GM19438 (cell line): ENCODE data around the gene COL21A1.

Source experiments
- ATAC-seq: cut with Tn5 transposase; IDR thresholded peaks from one replicate; pipeline ENCODE4 v1.9.1; 2021; ENCODE audit warnings: low read depth; ENCODE audit not compliant: unreplicated experiment

Gene COL21A1

DNA sequence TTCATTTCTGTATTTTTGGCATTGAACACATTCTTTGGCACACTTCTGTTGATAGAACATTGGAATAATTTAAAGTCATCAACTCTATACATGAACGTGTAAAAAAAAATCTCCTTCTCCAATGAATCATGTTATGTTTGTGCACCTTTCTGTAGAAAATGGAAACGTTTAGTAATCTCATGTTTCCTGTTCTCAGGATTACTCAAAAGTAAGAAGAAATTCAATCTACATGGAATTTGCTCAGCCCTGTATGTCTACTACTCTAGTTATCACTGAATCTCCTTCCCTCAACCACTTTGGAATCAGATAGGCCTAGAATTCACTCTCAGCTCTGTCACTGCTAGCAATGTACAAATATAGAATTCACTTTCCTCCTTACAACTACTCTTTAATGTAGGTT is 103.6 kb downstream of the COL21A1 start:
- ATAC-seq, result no peak

DNA sequence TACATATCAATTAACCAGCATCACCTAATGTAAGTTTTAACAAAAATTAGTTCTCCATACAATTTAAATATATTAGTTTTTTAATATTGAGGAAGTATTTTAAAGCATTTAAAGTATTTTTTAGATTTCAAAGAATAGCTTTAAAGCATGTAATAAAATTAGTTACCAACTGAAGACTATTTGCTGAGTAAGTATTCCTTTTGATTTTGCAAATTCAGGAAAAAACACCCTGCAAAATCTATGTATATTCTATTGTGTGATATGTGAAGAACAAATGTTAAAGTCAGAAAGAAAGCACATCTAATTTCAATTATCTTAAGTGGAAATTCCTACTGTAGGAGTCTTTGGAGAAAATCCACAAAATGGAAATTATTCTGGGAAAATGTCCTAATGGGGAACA is 107.3 kb downstream of the COL21A1 start:
- no peak for ATAC-seq

DNA sequence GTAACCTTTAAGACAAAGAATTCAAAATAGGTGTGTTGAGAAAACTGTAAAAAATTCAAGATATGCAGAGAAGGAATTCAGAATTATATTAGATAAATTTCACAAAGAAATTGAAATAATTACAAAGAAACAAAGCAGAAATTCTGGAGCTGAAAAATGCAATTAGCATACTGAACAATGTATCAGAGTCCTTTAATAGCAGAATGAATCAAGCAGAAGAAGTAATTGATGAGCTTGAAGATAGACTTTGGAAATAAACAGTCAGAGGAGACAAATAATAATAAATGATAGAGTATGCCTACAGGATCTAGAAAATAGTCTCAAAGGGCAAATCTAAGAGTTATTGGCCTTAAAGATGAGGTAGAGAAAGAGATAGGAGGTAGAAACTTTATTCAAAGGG is 131.7 kb downstream of the COL21A1 start:
- ATAC-seq, result no peak

DNA sequence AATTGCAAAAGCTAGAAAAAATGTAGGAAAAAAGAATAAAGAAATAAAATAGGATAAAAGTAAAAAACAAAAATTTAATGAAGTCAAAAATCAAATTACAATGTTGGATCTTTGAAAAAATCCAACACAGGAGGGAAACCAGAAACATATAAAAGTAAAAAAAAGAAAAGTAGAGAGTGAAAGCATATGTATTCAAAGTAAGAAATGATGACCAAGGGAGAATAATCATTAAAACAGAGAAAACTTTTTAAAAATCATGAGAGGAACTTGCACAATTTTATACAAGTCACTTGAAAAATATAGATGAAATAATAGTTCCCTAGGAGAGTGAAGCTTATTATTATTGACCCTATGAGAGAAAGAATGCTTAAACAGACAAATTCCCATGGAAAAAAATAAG is 138.2 kb downstream of the COL21A1 start:
- no peak for ATAC-seq

GRCh38 chr6:56106231-56106630 is 141.1 kb downstream of the COL21A1 start:
- ATAC-seq, result no peak

GRCh38 chr6:56104591-56104990 is 142.8 kb downstream of the COL21A1 start:
- no peak for ATAC-seq

GRCh38 chr6:56102216-56102615 is 145.2 kb downstream of the COL21A1 start:
- no peak for ATAC-seq

- no peak for ATAC-seq
Measured at GRCh38 chr6:56101141-56101553, 146.2 kb downstream of the COL21A1 start.

DNA sequence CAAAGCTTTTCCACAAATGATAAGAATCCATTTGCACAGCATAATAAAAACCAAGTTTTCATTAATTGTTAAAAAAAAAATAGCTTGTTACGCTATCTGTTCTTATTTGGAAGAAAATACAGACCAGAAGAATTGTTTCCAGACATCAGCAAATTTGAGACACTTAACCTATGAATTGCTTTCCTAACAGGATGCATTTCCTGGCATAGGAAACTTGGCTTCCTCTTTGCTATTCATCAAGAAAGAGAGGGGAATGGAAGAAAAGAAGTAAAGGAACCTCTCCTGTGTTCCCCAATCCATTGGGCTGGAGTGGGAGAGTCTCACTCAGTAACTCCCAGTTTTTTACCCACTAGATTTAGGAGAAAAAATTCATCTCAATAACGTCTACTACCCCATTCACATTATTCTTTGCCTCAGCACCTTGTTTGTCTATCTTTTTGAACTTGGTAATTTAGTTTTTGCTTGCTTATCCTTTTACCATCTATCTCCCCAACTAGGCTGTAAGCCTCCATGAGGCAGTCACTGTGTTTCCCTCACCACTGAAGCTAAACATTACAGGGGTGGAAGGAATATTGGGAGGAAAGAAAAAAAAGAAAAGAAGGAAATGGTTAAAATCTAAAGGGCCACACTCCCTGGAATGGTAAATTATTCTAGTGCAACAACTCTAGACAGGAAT is 150.3 kb downstream of the COL21A1 start:
- no peak for ATAC-seq

- no peak for ATAC-seq
Measured at GRCh38 chr6:56096541-56096940, 150.8 kb downstream of the COL21A1 start.

GRCh38 chr6:56093776-56094175 is 153.6 kb downstream of the COL21A1 start:
- ATAC-seq, result no peak

DNA sequence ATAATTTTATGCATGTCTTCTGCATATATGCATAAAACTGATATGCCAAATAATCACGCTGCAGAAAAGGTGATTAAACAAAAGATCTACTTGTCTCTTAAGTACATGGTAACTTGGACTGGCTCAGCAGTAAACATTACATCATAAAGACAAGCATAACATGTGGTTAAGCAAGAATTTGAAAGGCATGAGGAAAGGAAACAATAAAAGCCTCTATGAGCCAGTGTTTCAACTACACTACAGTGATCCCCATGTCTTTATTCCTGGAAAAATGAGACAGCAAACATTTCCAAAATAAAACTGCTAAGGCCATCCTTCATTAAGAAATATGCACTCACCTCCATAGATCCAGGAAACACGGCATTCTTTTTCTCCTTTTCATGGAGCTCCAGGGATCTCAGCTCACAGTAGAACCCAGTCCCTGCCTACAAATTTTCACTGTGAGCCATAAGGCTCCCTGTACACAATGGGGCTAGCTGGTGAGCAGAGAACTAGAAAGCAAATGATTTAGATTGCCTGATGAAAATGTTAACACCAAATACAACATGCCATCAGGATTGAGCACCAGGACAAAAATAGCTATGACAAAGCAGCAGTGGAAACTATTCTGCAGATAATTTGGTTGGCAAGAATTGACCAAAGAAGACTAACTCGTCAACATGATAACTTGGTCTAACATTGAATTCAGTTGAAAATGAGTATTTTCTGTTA is 156.1 kb downstream of the COL21A1 start:
- ATAC-seq, result no peak

DNA sequence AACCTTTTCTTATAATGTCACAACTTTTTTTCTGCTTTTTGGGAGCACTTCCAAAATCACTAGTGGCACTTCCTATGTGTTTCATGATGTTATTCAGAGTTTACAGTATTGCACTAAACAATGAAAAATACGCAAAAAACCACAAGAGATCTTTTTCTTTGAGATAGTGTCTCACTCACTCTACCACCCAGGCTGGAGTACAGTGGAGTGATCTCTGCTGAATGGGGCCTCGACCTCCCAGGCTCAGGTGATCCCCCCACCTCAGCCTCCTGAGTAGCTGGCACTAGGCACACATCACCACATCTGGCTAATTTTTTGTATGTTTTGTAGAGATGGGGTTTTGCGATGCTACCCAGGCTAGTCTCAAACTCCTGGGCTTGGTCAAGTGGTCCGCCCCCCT is 158.7 kb downstream of the COL21A1 start:
- no peak for ATAC-seq

DNA sequence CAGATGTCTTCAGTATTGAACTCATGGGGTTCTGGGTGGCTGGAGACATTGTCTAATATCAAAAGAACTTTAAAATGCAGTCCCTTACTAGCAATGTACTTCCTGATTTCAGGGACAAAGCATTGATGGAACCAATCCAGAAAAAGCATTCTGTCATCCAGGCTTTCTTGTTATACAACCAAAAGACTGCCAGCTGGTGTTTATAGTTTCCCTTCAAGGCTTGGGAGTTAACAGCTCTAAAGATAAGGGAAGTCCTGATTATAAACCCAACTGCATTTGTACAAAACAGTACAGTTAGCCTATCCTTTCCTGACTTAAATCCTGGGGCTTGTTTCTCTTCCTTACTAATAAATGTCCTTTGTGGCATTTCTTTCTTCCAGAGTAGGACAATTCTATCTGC is 160.0 kb downstream of the COL21A1 start:
- no peak for ATAC-seq

- no peak for ATAC-seq
Measured at GRCh38 chr6:56079751-56080540, 167.4 kb downstream of the COL21A1 start.

DNA sequence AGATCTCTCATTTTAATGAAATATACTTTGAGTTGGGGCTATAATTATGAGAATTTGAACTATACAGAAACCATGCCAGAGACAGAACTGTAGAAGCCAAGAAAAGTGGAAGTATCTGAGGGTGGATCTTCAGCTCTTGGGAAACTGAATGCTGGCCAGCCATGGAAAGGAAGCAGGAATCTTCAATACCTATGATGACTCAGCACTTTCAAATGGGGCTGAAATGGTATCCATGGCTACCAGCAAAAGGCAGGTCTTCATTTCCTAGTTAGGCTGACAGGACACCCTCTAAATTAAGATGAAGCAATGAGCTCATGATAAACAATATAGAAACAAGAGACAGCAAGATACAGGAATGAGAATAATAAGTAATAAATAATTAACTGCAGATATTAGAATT is 171.3 kb downstream of the COL21A1 start:
- no peak for ATAC-seq

DNA sequence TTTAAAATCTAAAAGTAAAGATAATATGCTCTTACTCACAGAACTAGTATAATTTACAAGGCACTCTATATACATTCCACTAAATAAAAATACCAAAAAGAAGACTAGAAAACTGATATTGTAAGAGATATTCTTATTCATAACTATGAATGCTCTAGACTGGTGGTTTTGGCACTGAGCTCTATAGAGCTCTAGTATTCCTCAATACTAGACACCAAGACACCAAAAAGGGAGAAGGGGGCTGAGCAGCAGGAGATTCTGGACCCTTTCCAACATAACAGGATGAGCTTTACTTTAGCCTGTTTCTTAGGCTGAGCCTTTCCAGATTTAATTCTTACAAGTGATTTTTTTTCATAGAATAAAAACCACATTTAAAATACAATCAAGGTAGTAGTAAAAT is 173.6 kb downstream of the COL21A1 start:
- no peak for ATAC-seq

- no peak for ATAC-seq
Measured at GRCh38 chr6:56073315-56073714, 174.1 kb downstream of the COL21A1 start.

DNA sequence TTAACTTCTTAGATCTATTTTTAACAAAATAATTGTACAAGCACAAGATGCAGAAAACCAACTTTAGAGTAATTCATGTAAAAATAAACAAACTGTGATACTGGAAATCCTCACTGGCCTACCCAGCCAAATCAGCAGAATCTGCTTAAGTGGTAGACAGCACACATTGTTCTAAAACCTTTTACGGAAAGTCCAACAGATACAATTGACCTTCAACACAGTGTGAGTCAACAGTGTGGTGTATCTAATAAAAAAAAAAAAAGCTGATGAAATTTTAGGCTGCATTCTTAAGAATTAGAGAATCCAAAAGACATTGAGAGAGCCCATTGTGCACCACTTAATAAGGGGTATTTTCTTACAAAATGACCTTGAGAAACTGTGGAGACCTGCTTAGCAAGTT is 174.5 kb downstream of the COL21A1 start:
- ATAC-seq, result no peak

GRCh38 chr6:56065408-56065807 is 182.0 kb downstream of the COL21A1 start:
- ATAC-seq, result no peak

- no peak for ATAC-seq
Measured at GRCh38 chr6:56062836-56063235, 184.5 kb downstream of the COL21A1 start.

GRCh38 chr6:56058636-56059035 is 188.7 kb downstream of the COL21A1 start:
- no peak for ATAC-seq
